GM12873 (cell line): Measurements from ENCODE around the gene SLC35E3.

ENCODE experiments used
- TF ChIP-seq, protein P1 (sequence below): IDR thresholded peaks from 2 replicates; pipeline ENCODE4 v1.5.1; 2012; ENCODE audit warnings: low read depth, mild to moderate bottlenecking, moderate library complexity, low read length, control low read depth; ENCODE audit not compliant: insufficient read depth; ENCODE audit errors: missing control alignments

Gene SLC35E3

DNA sequence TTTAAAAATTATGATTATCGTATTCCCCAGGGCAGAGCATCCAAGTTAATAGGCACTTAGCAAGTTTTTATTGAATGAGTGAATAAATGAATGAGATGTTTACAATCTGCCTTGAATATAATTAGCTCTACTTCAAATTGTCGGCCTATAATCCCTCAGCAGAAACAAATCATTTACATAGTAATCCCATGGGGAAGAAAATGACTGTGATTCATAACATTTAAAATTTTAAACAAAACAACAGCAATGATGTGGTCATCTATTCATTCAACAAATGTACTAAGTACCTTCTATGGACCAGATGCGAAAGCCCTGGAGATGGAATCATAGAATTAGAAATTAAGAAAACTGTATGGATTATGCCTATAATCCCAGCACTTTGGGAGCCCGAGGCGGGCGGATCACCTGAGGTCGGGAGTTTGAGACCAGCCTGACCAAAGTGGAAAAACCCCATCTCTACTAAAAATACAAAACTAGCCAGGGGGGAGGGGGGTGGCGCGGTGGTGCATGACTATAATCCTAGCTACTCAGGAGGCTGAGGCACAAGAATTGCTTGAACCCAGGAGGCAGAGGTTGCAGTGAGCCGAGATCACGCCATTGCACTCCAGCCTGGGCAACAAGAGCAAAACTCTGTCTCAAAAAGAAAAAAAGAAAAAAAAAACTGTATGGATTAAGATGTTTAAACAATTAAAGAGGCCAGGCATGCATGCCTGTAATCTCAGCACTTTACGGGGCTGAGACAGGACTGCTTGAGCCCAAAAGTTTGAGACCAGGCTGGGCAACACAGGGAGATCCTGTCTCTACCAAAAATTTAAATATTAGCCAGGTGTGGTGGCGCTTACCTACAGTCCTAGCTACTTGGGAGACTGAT is 44.3 kb downstream of the SLC35E3 start:
- TF ChIP-seq, protein P1, sequence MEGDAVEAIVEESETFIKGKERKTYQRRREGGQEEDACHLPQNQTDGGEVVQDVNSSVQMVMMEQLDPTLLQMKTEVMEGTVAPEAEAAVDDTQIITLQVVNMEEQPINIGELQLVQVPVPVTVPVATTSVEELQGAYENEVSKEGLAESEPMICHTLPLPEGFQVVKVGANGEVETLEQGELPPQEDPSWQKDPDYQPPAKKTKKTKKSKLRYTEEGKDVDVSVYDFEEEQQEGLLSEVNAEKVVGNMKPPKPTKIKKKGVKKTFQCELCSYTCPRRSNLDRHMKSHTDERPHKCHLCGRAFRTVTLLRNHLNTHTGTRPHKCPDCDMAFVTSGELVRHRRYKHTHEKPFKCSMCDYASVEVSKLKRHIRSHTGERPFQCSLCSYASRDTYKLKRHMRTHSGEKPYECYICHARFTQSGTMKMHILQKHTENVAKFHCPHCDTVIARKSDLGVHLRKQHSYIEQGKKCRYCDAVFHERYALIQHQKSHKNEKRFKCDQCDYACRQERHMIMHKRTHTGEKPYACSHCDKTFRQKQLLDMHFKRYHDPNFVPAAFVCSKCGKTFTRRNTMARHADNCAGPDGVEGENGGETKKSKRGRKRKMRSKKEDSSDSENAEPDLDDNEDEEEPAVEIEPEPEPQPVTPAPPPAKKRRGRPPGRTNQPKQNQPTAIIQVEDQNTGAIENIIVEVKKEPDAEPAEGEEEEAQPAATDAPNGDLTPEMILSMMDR = no peak

DNA sequence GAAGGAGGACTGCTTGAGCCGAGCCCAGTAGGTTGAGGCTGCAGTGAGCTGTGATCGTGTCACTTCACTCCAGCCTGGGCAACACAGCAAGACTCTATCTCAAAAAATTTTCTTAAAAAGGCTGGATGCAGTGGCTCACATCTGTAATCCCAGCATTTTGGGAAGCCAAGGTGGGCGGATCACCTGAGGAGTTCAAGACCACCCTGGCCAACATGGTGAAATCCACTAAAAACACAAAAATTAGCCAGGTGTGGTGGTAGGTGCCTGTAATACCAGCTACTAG is 44.9 kb downstream of the SLC35E3 start:
- TF ChIP-seq, protein P1 = no peak

DNA sequence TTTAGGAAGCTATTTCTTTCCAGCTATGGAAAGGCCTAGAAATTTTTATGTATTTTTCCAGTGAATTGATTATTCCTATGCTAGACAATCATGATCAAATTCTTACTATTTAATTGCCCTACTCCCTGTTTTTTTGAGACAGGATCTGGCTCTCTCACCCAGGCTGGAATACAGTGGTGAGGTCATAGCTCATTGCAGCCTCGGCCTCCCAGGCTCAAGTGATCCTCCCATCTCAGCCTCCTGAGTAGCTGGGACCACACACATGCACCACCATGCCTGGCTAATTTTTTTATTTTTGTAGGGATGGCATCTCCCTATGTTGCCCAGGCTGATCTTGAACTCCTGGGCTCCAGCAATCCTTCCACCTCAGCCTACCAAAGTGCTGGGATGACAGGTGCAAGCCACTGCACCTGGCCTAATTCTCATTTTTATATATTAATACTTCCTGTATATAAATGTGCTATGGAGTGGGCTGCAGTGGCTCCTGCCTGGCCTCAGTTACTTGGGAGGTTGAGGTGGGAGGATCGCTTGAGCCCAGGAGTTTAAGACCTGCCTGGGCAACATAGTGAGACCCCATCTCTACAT is 46.0 kb downstream of the SLC35E3 start:
- TF ChIP-seq, protein P1 = no peak

DNA sequence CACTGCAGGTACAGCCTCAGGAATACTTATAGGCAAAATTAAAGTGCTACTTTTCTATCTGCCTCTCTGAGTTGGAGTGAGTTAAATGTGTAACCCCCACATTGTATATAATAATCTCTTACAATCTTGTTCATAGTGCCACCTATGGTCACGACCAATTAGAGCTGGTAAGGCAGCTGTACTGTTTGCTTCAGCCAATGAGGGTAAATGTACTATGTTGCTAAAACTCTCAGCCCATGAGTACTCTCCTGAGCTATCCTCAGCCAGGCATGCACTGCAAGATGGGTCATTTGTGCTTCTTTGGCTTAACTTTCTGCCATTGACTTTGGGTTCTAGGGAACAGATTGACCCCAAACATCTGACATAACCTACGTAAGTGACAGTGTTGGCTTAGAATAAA is 47.0 kb downstream of the SLC35E3 start:
- TF ChIP-seq, protein P1 = no peak

DNA sequence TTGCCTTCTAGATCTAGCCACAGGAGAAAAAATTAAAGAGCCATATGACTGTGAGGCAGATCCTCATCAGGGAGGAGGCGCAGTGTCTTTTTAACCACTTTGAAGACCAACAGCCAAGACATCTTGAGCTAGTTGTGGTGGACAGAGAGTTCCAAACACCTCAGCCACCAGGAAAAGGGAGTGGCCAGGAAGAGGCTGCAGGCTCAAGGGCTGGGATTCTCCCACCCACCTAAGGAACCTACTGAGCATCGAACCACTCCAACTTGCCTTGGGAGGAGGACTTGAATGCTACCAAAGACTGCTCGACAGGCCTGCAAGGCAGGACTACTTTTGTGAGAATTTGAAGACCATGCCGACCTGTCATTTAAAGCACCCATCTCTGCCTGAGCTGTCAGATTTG is 47.5 kb downstream of the SLC35E3 start:
- TF ChIP-seq, protein P1 = no peak

DNA sequence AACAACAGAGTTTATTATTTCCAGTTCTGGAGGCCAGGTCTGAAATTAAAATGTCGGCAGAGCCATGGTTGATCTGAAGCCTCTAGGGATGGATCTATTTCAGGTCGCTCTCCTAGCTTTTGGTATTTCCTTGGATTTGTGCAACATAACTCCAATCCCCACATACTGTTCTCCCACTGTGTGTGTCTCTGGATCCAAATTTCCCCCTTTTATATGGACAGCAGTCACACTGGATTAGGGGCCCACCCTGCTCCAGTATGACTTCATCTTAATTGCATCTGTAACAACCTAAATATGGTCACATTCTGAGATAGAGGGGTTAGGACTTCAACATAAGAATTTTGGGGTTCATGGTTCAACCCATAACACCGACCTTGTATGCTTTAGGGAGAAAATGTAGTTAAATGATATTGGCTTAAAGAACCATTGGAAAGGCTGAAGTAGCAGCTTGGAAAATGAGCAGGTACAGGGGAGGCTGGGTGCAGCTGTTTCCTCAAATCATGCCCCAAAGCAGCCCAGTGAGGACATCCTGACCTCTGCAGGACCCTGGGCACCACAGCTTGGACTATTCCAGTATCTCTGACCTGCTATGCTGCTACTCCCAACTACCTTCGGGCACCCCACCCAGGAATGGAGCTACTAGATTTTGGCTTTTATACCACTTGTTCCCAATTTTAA is 48.1 kb downstream of the SLC35E3 start:
- TF ChIP-seq, protein P1 = no peak

DNA sequence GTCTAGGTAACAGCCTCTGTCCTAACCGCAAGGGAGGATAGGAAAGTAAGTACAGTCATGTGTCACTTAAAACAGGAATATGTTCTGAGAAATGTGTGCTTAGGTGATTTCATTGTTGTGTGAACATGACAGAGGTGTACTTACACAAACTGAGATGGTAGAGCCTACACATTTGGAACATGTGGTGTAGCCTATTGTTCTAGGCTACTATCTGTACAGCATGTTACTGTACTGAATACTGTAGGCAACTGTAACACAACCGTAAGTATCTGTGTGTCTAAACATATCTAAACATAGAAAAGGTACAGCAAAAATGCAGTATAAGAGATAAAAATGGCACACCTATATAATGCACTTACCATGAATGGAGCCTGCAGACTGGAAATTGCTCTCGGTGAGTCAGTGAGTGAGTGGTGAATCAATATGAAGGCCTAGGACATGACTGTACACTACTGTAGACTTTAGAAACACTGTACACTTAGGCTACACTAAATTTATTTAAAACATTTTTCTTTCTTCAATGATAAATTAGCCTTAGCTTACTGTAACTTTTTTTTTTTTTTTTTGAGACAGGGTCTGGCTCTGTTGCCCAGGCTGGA is 48.8 kb downstream of the SLC35E3 start:
- TF ChIP-seq, protein P1 = no peak
